T follicular helper cell (primary cell): ENCODE data around the gene MAST3.

Source experiments
- DNase-seq: peaks from one replicate; pipeline ENCODE4 v3.0.0-alpha.2; 2020; ENCODE audit warnings: low read depth

The MAST3 gene

GRCh38 chr19:18112989-18113478 lies 15.5 kb downstream of the MAST3 start:
- DNase-seq: peak; percentile 61

DNA sequence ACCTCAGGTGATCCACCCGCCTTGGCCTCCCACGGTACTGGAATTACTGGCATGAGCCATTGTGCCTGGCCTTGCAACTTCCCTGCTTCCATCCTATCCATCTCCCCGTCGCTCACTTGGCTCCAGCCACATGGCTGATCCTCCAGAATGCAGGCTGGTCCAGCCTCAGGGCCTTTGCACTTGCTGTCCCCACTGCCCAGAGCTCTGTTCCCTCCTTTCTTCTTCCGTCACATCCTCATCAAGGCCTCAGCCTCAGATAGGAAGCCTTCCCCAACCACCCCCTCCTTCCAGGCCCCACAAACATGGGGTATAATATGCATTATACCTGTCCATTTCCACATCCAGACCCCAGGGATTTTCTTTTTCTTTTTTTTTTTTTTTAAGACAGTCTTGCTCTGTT lies 16.2 kb downstream of the MAST3 start:
- no peak for DNase-seq

DNA sequence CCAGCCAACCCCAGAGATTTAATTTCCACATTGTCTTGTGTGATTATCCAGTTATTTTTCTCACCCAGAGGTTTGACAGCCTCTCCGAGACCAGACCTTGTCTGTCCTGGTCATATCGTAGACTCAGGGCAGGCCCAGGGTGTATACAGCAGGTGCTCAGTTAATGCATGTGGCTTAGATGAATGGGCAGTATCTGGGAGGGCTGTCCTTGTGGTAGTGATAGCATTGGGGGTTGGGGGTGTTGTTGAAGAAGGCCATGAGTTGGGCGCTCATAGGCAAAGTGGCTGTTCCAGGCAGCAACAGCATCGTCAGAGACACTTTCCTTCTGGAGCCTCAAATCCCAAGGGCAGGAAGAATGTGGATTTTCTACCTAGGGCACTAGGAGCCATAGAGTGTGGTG lies 16.9 kb downstream of the MAST3 start:
- no peak for DNase-seq

- DNase-seq: no peak
Observed at GRCh38 chr19:18117364-18117691, 19.8 kb downstream of the MAST3 start.

DNA sequence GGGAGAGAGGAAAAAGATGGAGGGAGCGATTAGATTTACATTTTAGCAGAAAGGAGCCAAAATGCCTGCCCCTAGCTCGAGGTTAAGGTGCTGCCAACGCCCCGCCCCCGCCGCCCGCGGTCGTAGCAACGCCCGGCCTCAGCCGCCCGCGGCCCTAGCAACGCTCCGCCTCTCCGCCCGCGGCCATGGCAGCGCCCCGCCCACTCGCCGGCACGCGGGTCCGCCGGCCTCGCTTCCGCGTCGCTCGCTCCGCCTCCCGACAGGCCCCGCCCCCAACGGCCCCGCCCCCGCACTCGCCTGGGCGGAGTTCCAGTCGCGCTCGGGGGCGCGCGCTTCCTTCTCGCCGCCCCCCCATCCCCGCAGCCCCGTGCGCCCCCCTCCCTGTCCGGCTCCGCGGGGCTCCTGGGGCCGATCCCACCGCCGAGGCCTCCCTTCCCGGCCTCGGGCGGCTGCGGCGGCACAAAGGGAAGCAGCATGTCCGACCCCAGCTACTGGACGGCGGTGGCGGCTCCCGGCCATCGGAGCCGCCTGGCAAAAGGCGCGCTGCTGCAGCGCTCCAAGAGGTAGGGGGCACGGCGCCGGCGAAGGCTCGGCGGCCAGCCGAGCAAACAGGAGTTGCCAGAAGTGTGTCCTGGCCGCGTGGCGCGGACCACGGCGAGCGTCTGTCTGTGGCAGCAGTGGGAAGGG lies 20.3 kb downstream of the MAST3 start:
- DNase-seq: peak; percentile 93

GRCh38 chr19:18118420-18119012 lies 20.9 kb downstream of the MAST3 start:
- no peak for DNase-seq

DNA sequence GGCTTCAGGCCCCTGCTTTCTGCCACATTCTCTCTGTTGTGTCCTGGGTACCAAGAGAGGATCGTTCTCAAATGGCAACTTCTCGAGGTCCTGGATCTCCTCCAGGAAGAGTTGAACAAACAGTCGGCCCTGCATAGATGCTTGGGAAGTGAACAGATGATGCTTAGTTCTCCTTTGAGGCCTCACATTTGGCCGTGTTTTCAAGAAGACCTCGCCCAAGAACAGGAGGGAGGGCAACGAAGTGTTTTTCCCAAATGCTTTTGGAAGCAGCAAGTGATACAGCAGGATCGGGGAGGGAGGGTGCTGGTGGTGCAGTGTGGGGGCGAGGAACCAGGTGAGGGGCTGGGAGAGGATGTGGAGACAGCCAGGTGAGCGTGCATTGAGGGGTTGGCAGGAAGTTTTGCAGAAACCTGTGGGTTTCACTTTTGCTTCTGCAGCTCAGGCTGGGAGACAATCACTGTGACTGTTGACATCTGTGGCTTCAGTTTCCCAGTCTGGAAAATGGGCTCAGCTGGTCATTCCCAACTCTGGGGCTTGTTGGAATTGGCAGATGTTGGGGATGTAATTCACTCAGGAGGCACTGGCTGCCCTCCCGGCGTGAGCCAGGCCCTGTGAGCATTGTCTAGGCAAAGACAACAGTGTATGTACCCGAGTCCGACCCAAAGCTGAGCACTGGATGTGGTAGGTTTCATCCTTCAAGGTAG lies 21.6 kb downstream of the MAST3 start:
- no peak for DNase-seq

GRCh38 chr19:18119717-18120105 lies 22.1 kb downstream of the MAST3 start:
- peak; percentile 43 for DNase-seq

- no peak for DNase-seq
Observed at GRCh38 chr19:18120127-18120526, 22.5 kb downstream of the MAST3 start.

DNA sequence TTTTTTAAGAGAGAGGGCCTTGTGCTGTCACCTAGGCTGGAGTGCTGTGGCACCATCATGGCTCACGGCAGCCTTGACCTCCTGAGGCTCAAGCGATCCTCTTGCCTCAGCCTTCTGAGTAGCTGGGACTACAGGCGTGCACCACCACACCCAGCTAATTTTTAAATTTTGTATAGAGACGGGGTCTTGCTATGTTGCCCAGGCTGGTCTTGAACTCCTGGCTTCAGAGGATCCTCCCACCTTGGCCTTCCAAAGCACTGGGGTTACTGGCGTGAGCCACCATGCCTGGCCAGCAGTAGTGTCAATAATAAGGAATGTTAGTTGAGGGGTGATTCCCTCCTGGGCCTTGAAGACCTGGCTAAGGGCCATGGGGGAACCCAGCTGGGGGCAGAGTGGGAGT lies 23.6 kb downstream of the MAST3 start:
- DNase-seq: no peak

GRCh38 chr19:18122424-18122823 lies 24.8 kb downstream of the MAST3 start:
- DNase-seq: no peak

DNA sequence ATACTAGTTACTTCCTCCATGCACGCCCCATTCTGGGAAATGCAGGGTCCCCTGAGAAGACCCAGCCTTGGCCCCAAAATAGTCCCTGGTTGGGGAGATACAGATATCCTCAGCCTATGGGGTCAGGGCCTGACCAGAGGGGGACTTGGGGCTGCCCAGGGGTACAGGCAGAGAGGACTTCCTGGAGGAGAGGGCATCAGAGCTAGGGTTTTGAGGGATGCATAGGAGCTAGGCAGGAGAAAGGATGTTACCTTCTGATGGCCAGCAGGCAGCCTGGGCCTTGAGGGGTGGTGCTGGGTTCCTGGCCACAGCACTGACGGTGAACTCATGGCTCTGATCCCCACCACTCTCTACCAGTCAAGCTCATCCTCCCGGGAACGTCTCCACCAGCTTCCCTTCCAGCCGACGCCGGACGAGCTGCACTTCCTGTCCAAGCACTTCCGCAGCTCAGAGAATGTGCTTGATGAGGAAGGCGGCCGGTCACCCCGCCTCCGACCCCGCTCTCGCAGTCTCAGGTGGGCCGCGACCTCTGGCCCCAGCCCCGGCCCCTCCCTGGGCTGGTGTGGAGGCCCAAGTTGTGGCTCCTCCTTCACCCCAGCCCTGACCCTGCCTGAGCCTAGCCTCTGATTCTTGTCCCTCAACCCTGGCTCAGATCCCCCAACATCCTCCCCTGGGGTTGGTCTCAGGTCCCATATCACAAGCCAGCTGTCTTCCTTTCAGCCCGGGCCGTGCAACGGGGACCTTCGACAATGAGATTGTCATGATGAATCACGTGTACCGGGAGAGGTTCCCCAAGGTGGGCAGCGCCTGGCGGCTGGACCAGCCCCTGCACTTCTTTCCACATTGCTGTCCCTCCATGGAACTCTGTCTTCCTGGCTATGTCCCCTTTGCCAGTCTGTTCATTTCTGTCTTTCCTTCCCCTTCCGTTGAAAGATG lies 25.6 kb downstream of the MAST3 start:
- DNase-seq: no peak

GRCh38 chr19:18123819-18124218 lies 26.2 kb downstream of the MAST3 start:
- DNase-seq: no peak

DNA sequence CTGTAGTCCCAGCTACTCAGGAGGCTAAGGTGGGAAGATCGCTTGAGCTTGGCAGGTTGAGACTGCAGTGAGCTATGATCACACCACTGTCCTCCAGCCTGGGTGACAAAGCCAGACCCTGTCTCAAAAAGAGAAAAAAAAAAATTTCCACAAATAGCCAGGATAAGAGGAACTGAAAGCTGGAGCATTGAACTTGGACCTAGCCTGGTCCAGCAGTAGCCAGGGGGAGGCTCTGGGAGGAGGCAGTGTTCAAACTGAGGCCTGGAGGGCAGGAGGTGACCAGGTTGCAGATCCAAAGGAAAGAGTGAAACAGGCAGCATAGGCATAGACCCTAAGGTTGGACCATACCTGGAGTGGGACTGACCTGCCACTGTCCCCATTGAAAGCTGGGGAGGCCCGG lies 28.5 kb downstream of the MAST3 start:
- no peak for DNase-seq

DNA sequence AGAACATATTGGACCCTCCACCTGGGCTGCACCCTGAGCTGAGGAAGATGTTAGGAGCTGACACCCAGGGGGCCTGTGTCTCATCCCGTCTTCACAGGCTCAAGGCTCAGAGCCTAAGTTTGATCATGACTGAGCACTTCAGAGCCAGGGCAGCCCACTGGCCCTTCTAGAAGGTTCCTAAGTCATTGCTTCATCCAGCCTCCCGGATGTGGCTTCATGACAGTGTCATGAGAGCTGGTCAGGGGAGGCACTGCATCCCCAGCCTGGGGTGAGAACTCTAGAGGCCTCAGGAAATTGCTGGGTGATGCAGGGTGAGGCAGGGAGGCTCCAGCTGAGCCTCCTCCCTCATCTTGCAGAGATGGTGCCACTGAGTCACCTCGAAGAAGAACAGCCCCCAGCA lies 30.5 kb downstream of the MAST3 start:
- no peak for DNase-seq

- no peak for DNase-seq
Observed at GRCh38 chr19:18128805-18129204, 31.2 kb downstream of the MAST3 start.

GRCh38 chr19:18130523-18131242 lies 33.1 kb downstream of the MAST3 start:
- no peak for DNase-seq

- no peak for DNase-seq
Observed at GRCh38 chr19:18131841-18132596, 34.4 kb downstream of the MAST3 start.

DNA sequence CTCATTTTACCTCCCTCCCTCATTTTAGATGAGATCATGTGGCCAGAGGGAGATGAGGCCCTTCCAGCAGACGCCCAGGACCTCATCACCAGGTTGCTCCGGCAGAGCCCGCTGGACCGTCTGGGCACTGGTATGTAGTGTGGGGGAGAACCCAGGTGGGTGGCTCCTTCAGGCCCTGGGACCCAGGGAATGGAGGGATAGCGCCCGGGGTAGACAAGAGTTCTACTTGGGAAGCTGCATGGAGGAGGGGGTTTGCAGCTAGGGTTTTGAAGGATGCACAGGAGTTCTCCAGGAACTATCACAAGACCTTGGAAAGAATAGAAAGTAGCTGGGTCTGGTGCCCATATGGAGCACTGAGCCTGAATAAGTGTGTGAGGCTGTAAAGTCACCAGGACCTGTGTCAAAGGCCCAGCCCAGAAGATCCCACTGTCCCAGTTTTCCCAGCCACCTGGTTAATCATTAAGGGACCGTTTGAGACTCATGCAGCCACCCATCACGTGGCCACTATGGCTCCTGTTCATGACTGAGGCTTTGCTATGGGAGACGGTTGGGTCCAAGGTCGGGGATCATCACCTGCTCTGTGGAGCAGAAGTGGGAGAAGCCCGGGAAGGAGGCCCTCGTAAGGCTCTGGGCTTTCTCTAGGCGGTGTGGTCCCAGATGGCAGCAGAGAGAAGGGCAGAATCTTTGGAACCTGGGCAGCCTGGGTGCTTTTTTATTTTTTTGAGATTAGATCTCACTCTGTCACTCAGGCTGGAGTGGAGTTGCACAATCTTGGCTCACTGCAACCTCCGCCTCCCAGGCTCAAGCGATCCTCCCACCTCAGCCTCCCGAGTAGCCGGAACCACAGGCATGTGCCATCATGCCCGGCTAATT lies 38.4 kb downstream of the MAST3 start:
- no peak for DNase-seq

GRCh38 chr19:18137242-18137641 lies 39.7 kb downstream of the MAST3 start:
- no peak for DNase-seq
